Glomerular endothelial cell (primary cell): Measurements from ENCODE around the gene HOXC12. TPM values are rescaled to one million over a fixed set of nuclear protein-coding genes. Genes with fewer than 3 reads are reported as not detected.

Experiments used
- DNase-seq: peaks from one replicate; pipeline ENCODE4 v3.0.0-alpha.2; 2011; ENCODE audit warnings: low read depth, low spot score; ENCODE audit errors: extremely low read depth
- total RNA-seq: library from RNA; depleted of rRNA; stranded (reverse); fragments of >200 nt; gene quantifications from 2 replicates; pipeline ENCODE4 v1.2.3, GENCODE V29; 2015

HOXC12 gene
- total RNA-seq, 1 donor from 2014 or later, result not detected

GRCh38 chr12:53993162-53994008 lies 38.7 kb downstream of the HOXC12 start:
- DNase-seq, result no peak

DNA sequence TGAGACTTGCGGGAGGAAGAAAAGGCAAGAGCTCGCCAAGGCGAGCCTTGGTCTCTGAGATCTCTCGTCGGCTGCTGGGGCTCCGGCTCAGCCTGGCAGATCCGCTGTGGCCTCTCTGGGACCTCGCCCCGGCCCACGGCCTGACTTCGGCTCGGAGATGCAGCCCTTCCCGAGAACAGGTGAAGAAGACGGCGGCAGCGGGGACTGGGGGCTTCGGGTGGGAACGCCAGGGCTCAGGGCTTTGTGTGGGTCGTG lies 39.2 kb downstream of the HOXC12 start:
- no peak for DNase-seq

DNA sequence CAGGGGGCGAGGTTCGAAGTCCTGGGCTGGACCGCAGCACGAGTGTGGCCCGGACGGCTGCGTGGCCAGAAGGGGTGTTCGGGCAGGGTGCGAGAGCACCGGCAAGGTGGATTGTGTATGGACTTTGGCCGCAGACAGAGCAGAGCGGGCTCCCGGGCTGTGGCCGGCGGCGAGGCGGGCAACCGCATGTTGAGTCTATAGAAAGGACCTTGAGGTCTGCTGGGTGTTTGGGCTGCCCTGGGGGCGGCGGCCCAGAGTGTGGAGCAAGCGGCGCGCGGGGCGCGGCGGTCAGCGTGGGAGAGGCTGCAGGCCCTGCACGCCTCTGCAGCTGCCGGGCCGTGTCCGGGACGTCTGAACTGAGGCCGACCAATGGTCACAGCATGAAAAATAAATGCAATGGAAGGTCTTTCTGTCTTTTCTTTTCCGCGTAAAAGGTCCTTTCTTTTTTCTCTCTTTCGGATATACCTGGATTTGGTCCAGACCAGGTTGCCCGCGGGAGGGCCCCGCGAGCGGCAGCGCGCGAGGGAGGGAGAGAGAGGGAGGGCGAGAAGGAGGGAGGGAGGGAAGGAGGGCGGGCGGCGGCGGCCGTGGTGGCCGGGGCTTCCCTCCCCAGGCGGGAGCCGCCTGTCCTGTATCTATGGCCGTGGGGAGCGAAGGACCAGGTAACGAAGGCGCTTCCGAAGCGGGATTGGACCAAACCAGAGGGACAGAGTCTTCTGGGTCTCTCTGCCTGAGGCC lies 39.7 kb downstream of the HOXC12 start:
- no peak for DNase-seq

DNA sequence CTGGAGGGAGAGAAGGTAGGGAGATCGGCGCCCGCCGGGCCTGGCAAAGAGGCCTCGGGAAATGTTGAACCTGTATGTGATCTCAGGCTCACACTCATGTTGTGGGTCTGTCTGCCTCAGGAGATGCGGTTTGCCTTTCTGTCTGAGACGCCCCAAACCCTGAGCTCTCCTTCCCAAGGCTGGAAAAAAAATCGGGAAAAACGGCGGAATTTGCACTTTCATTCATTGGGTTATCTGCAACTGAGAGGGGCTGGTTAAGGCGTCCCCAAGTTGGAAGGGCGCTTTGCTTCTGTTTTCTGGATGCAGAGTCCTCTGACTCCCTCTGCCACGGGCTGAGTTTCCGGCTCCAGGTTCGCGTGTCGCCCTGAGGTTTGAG lies 40.3 kb downstream of the HOXC12 start:
- no peak for DNase-seq

DNA sequence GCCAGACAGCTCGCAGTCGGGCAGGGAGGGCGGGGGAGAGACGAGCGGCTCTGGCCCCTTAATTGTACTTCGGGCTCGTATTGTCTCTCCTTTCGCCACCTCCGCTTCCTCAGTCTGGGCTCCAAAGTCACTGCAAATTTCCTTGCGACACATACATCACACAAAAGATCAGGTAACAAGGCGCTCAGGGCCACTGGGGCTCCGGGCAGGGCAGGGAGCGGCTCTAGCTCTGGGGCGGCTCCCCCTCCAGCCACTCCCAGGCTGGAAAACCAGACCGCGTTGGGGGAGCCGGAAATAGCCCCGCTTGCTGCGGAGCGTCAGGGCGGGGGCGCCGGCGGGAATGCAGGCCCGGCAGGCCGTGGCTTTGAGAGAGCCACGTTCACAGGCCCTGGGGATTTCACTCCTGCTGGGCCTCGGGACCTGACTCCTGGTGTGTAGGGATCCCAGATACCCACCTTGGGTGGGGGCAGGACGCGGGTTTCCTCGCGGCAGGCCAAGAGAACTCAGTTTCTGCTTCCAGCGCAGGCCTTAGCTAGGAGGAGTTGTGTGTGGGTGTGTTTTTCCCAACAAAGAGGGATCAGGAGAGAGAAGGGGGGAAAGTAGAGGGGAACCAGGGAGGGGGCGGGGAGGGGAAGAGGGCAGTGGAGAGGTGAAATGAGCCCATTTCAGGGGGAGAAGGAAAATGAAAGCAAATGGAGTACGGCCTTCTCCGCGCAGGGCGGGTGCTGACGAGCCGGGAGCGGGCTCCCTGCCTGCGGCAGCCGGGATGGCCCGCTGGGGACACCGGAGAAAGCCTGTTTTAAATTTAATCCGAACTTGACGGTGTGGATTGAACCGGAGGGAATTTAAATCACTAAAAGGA lies 40.9 kb downstream of the HOXC12 start:
- DNase-seq, result no peak

- DNase-seq, result no peak
These were observed 41.8 kb downstream of the HOXC12 start for GRCh38 chr12:53996240-53997203.

DNA sequence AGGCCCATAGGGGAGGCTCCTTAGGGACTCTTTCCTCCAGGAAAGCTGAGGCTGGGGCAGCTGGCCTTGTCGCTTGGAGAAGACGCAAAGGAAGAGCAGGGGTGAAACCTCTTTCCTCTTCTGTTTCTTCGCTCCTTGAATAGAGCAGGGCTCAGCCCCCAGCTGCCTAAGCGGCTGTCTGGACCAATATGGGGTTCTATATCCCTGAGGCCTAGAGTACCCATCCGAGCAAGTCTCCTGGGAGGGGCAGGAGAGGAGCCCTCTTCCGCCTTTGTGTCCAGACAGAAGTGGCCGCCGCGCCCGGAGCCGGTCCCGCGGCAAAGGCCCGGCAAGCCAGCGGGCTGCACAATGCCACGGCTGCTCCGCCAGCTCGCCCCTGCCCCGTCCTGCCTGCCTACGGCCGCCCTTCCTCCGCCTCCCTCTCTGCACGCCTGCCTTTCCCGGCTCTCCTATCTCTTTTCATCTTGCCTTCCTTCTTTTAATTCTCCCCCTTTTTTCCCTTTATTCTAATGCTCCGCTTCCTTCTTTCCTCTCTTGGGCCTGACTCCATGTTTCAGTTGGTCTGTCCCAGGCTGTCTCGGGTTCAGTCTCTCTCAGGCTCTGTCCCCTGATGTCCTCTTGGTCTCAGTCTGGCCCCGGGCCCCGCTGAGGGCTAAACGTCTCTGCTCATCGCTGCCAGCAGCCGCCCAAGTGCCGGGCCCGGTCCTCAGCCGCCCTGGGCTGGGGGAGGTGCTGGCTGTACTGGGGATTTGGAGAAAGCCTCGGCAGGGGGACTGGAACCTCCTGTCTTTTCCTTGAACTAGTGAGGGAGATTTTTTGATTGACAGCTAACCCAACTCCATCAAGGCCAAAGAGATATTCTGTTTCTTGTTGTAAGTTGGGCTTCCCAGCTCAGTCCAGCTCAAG lies 42.8 kb downstream of the HOXC12 start:
- DNase-seq, result no peak

- no peak for DNase-seq
These were observed 43.6 kb downstream of the HOXC12 start for GRCh38 chr12:53998110-53998899.

DNA sequence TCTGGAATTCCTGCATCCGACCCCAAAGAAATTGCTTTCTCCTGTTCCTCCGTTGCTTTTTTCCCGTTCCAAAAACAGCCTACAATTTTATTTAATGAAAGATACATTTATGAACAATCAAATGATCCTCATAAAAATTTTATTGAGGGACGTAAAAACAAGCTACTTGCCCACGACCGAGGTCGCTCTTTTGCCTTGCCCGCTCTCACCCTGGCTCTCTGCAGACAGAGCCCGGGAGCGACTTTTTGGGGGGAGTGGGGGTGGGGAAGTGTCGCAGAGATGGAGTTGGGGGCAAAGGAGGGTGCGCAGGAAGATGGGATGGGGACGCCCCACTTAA lies 44.2 kb downstream of the HOXC12 start:
- no peak for DNase-seq

DNA sequence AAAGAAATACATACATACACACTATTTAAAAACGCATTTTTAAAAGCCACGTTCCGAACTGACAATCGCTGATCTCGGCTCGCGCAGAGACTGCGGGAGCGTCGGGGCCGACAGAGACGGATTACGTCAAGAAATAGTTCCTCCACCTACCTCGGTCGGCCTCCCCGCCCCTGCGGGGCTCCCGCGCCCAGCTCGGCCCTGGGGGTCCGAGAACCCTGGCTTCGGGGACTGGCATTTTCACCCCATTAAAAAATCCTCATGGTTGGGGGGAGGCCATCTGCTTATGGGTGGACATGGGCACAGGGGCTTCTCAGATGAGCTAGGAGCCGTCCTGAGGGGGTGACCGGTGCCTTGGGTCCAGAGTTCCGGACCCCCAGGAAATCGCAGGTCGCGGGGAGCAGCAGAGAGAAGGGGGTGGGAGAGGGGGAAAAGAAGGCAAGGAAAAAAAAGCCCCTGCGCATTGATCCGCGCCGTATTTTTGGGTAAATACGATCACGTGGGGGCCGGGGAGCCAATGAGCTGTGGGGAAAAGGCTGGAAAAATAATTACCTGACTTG lies 44.9 kb downstream of the HOXC12 start:
- no peak for DNase-seq

GRCh38 chr12:54000116-54001114 lies 45.7 kb downstream of the HOXC12 start, which contains the start of gene HOXC9:
Gene HOXC9 (plus strand): TSS chr12:54000161. CDS start chr12:54000189, 28 bp downstream.
- DNase-seq, result no peak

DNA sequence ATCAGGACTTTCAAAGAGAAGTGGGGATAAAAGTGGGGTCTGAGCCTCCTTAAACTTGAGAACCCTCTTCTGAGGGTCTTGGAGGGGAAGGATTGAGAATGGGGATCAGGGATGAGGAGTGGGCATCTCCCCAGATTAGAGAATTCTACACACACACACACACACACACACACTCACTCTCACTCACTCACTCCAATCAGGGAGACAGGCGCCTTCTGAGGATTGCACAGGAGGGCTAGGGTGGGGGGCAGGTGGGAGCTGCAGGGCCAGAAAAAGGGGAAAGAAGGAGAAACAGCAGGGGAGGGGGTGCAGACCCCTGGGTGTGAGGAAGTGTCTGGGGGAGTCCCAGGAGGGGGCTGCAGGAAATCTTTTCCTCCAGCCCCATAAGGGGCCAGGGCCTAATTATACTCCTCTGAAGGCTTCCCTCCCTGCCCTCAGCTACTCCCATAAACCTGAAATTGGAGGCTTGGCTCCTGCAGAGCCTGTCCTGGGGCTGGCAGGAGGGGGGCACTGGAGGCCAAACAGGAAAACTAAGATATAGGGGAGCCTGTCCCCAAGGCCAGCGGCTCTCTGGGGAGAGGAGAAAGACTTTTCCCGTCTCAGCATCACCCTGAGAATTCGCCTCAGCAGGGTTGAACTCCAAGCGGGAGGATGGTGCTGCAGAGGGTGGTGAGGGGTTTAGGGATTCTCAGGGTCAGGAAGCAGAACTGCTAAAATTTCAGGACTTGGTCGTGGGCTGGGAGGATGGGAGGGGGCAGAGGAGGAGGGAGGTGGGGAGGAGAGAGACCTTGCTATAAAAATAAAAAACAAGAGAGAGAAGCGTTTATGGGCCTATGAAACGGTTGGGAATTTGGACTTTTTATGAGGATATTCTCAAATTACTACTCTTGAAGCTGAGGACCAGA lies 46.8 kb downstream of the HOXC12 start:
- no peak for DNase-seq

GRCh38 chr12:54002278-54002914 lies 47.7 kb downstream of the HOXC12 start:
- no peak for DNase-seq

DNA sequence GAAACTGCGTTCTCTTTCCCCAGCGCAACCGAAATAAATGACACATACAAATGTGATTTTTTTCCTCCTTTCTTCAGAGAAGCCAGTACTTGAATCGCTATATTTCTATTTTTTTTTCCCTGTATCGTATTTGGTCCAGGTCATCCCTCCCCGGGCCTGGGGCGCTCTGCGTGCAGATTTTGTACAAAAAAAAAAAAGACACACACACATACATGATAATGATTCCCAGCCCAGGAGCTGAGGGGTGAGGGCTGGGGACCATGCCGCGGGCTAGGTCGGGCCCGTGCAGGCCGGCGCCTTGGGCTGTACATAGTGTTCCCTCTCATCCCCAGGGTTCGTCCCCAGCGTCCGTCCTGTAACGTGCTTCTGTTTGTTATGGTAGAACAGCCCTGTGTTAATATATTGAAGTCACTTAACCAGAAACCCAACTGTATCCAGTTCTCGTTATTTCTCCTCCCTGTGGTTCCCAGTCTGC lies 48.2 kb downstream of the HOXC12 start:
- DNase-seq, result no peak

DNA sequence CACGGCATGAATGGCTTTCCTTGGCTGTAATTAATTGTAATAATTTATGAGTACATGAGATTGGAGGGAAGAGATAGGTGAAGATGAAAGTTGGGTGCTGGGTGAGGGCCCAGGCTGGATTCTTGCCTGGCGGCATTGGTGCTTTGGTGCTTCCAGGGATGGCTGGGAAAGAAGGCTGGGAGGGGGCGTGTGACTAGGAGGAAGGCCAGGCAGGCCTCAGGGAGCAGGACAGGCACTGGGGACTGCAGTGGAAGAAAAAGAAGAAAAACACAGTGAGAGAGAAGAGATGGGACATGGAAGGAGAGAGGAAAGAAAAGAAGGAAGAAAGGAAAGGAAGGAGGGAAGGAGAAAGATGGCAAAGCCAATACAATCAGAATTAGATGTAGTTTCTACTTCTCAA lies 48.9 kb downstream of the HOXC12 start:
- DNase-seq, result no peak
